ENCODE measurements around the gene SP100.

Gene SP100

GRCh38 chr2:230564805-230565779 is 149.1 kb downstream of the SP100 start:
- DNase-seq, result no peak

GRCh38 chr2:230569298-230569697 is 153.3 kb downstream of the SP100 start:
- DNase-seq, result no peak

GRCh38 chr2:230570987-230571386 is 155.0 kb downstream of the SP100 start:
- no peak for DNase-seq

GRCh38 chr2:230575642-230576324 is 159.8 kb downstream of the SP100 start:
- peak; percentile 3 for DNase-seq

- DNase-seq, result no peak
Observed at GRCh38 chr2:230577114-230577513, 161.1 kb downstream of the SP100 start.

GRCh38 chr2:230578106-230578505 is 162.1 kb downstream of the SP100 start:
- DNase-seq, result no peak

- DNase-seq, result no peak
Observed at GRCh38 chr2:230582851-230583283, 166.9 kb downstream of the SP100 start.

GRCh38 chr2:230583581-230583980 is 167.6 kb downstream of the SP100 start:
- DNase-seq, result no peak

GRCh38 chr2:230586328-230586982 is 170.5 kb downstream of the SP100 start:
- DNase-seq, result no peak

- DNase-seq, result no peak
Observed at GRCh38 chr2:230589025-230589424, 173.0 kb downstream of the SP100 start.

GRCh38 chr2:230589497-230590015 is 173.6 kb downstream of the SP100 start:
- DNase-seq, result no peak

- DNase-seq, result no peak
Observed at GRCh38 chr2:230590333-230590732, 174.3 kb downstream of the SP100 start.

- no peak for DNase-seq
Observed at GRCh38 chr2:230591850-230592249, 175.8 kb downstream of the SP100 start.

GRCh38 chr2:230592775-230593174 is 176.8 kb downstream of the SP100 start:
- no peak for DNase-seq

Data from effector CD8-positive, alpha-beta T cell (primary cell).